ENCODE results near the gene LSP1. TPM values are rescaled to one million over a fixed set of nuclear protein-coding genes. Genes with fewer than 3 reads are reported as not detected.

Gene LSP1
- total RNA-seq, 4 donors from 2014 or later, result 12.3 to 69.6 (median 23.2) TPM

GRCh38 chr11:1838426-1839144 is 14.3 kb upstream of the LSP1 start, which contains the start of gene TNNI2:
Gene TNNI2 (plus strand): TSS chr11:1838981. CDS start chr11:1839697, 716 bp downstream.
- no peaks in the 10 kb centered on the region for H3K9me3 ChIP-seq
- intact Hi-C loops (cut with DNase I; ENCODE audit: low total_unique reads), result loop anchor here (5.0 kb wide), 1 partner anchor 314 kb away; no protein-coding TSS in a partner anchor
- H3K27ac ChIP-seq, result peak within 1 kb of the TSS in 2 of 4 donors; percentile 13 to 24
- no peaks in the 10 kb centered on the region for H3K36me3 ChIP-seq
- DNase-seq, result no peak
- 89% methylated on average over 12 of the region's 32 CpGs; no CpG with 5 or more reads in 1 of the 2 donors for WGBS, 2 donors (ENCODE audit: low coverage in 1 of 2)
- no peak within 1 kb of the TSS for H3K4me3 ChIP-seq
- in situ Hi-C loops (cut with MboI; ENCODE audit: low pct_ligation_motif_present in 1 of 4, low pct_unique_long_range_greater_than_20kb in 1 of 4, low sequenced_read_pairs in 3 of 4), result no loop called here
- TF ChIP-seq POLR2AphosphoS5 (IDR thresholded peaks at IDR 0.05) (no peak), EP300 (IDR thresholded peaks at IDR 0.05; ENCODE audit: low read depth) (no peak), CTCF (IDR thresholded peaks at IDR 0.05) (no peak), POLR2A (IDR thresholded peaks at IDR 0.05) (no peak)
- H3K27me3 ChIP-seq, result no peaks in the 10 kb centered on the region
- H3K4me1 ChIP-seq, result peaks cover 7 to 20% (median 14%) of the 10 kb centered on the region in 4 donors

GRCh38 chr11:1839204-1839923 is 13.5 kb upstream of the LSP1 start:
- in situ Hi-C loops (cut with MboI; ENCODE audit: low pct_ligation_motif_present in 1 of 4, low pct_unique_long_range_greater_than_20kb in 1 of 4, low sequenced_read_pairs in 3 of 4), result no loop called here
- intact Hi-C loops (cut with DNase I; ENCODE audit: low total_unique reads), result loop anchor here (5.0 kb wide), 1 partner anchor 313 kb away; no protein-coding TSS in a partner anchor
- Histone ChIP-seq H3K27me3 (no peaks in the 10 kb centered on the region), H3K4me1 (peaks cover 6 to 17% (median 10%) of the 10 kb centered on the region in 4 donors), H3K27ac (peak overlapping the region in 2 of 4 donors; percentile 13 to 24), H3K36me3 (no peaks in the 10 kb centered on the region), H3K9me3 (no peaks in the 10 kb centered on the region), H3K4me3 (no peak overlapping the region)
- DNase-seq, result no peak
- WGBS, 2 donors (ENCODE audit: low coverage in 1 of 2), result 69% methylated on average over 12 of the region's 12 CpGs; no CpG with 5 or more reads in 1 of the 2 donors
- TF ChIP-seq POLR2AphosphoS5 (IDR thresholded peaks at IDR 0.05) (no peak), EP300 (IDR thresholded peaks at IDR 0.05; ENCODE audit: low read depth) (no peak), CTCF (IDR thresholded peaks at IDR 0.05) (no peak), POLR2A (IDR thresholded peaks at IDR 0.05) (no peak)

GRCh38 chr11:1839924-1840779 is 12.7 kb upstream of the LSP1 start:
- DNase-seq, result peak; percentile 74
- no peaks in the 10 kb centered on the region for H3K36me3 ChIP-seq
- H3K9me3 ChIP-seq, result no peaks in the 10 kb centered on the region
- H3K27ac ChIP-seq, result peak overlapping the region in 2 of 4 donors; percentile 13 to 61
- no peaks in the 10 kb centered on the region for H3K27me3 ChIP-seq
- peaks cover 0 to 16% (median 6%) of the 10 kb centered on the region in 4 donors for H3K4me1 ChIP-seq
- TF ChIP-seq EP300 (IDR thresholded peaks at IDR 0.05; ENCODE audit: low read depth), result no peak
- no peak for TF ChIP-seq POLR2A (IDR thresholded peaks at IDR 0.05)
- no peak for TF ChIP-seq POLR2AphosphoS5 (IDR thresholded peaks at IDR 0.05)
- no peak for TF ChIP-seq CTCF (IDR thresholded peaks at IDR 0.05)
- whole genome bisulfite sequencing, 2 donors (ENCODE audit: low coverage in 1 of 2), result 71% methylated on average over 23 of the region's 26 CpGs; no CpG with 5 or more reads in 1 of the 2 donors
- H3K4me3 ChIP-seq, result no peak overlapping the region
- intact Hi-C loops (cut with DNase I; ENCODE audit: low total_unique reads), result loop anchor here (5.0 kb wide), 1 partner anchor 312 kb away; no protein-coding TSS in a partner anchor
- in situ Hi-C loops (cut with MboI; ENCODE audit: low pct_ligation_motif_present in 1 of 4, low pct_unique_long_range_greater_than_20kb in 1 of 4, low sequenced_read_pairs in 3 of 4), result no loop called here

Data from transverse colon (tissue), 4 donors.